Measurements from ENCODE around the gene CLMN.

DNA sequence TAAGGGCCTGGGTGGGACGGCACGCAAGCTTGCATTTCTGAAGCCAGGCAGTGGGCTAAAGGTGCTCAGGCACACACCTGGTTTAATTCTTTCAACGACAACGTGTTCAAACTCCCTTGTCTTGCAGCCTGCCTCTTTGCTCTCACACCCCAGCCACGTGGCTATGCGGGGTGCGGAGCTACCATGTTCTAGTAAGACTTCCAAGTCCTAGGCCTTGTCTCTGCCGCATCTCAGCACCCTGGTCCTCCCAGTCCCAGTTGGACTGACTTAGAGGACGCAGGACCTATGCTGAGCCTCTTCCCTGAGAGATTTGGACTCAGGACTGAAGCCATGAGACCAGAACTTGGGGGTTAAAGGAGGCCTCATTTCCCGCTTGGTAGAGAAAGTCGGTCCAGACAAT, 62.2 kb downstream of the CLMN start:
- TF ChIP-seq SIN3A (IDR thresholded peaks at IDR 0.05; ENCODE audit: borderline replicate concordance, low read depth, low read length) (no peak), ZNF7 (CRISPR knock-in tag; IDR thresholded peaks at IDR 0.05) (no peak), SIX1 (CRISPR knock-in tag; IDR thresholded peaks at IDR 0.05; ENCODE audit: borderline replicate concordance) (no peak), ZNF232 (CRISPR knock-in tag; IDR thresholded peaks at IDR 0.05; ENCODE audit: borderline replicate concordance) (no peak), ZNF253 (CRISPR knock-in tag; IDR thresholded peaks at IDR 0.05; ENCODE audit: borderline replicate concordance) (no peak), TCF7 (IDR thresholded peaks at IDR 0.05; ENCODE audit: low read depth) (no peak)
- TF ChIP-seq, protein P1, sequence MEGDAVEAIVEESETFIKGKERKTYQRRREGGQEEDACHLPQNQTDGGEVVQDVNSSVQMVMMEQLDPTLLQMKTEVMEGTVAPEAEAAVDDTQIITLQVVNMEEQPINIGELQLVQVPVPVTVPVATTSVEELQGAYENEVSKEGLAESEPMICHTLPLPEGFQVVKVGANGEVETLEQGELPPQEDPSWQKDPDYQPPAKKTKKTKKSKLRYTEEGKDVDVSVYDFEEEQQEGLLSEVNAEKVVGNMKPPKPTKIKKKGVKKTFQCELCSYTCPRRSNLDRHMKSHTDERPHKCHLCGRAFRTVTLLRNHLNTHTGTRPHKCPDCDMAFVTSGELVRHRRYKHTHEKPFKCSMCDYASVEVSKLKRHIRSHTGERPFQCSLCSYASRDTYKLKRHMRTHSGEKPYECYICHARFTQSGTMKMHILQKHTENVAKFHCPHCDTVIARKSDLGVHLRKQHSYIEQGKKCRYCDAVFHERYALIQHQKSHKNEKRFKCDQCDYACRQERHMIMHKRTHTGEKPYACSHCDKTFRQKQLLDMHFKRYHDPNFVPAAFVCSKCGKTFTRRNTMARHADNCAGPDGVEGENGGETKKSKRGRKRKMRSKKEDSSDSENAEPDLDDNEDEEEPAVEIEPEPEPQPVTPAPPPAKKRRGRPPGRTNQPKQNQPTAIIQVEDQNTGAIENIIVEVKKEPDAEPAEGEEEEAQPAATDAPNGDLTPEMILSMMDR (CRISPR knock-in tag; IDR thresholded peaks at IDR 0.05), result no peak

Measured in HepG2 (cell line).